ENCODE data around the gene SPDYE3.
"Not testable (repeated sequence)": the region's sequence is repeated elsewhere in the genome, so short reads cannot be mapped to it uniquely, and the experiment has no call there.

DNA sequence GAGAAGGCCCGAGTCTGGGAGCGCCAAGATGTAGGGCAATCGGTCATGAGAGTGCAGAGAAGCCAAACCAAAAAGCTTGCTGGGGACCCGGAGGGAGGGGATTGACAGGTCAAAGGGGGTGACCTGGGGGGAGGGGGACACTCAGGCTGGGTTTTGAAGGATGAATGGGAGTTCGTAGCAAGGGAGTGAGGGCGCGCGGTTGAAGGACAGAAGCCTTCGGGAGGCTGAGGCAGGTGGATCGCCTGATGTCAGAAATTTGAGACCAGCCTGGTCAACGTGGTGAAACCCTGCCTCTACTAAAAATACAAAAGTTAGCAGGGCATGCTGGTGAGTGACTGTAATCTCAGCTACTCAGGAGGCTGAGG is 35.0 kb upstream of the SPDYE3 start:
- TF ChIP-seq, protein P1, sequence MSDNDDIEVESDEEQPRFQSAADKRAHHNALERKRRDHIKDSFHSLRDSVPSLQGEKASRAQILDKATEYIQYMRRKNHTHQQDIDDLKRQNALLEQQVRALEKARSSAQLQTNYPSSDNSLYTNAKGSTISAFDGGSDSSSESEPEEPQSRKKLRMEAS (IDR thresholded peaks at IDR 0.05): not testable (repeated sequence)
- TF ChIP-seq, protein P2, sequence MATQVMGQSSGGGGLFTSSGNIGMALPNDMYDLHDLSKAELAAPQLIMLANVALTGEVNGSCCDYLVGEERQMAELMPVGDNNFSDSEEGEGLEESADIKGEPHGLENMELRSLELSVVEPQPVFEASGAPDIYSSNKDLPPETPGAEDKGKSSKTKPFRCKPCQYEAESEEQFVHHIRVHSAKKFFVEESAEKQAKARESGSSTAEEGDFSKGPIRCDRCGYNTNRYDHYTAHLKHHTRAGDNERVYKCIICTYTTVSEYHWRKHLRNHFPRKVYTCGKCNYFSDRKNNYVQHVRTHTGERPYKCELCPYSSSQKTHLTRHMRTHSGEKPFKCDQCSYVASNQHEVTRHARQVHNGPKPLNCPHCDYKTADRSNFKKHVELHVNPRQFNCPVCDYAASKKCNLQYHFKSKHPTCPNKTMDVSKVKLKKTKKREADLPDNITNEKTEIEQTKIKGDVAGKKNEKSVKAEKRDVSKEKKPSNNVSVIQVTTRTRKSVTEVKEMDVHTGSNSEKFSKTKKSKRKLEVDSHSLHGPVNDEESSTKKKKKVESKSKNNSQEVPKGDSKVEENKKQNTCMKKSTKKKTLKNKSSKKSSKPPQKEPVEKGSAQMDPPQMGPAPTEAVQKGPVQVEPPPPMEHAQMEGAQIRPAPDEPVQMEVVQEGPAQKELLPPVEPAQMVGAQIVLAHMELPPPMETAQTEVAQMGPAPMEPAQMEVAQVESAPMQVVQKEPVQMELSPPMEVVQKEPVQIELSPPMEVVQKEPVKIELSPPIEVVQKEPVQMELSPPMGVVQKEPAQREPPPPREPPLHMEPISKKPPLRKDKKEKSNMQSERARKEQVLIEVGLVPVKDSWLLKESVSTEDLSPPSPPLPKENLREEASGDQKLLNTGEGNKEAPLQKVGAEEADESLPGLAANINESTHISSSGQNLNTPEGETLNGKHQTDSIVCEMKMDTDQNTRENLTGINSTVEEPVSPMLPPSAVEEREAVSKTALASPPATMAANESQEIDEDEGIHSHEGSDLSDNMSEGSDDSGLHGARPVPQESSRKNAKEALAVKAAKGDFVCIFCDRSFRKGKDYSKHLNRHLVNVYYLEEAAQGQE (IDR thresholded peaks at IDR 0.05): not testable (repeated sequence)
- TF ChIP-seq POLR2A (IDR thresholded peaks at IDR 0.05; ENCODE audit: low read length); ZFP36 (IDR thresholded peaks at IDR 0.05; ENCODE audit: borderline replicate concordance, partially characterized antibody); CEBPB (IDR thresholded peaks at IDR 0.05); EHMT2 (IDR thresholded peaks at IDR 0.05; ENCODE audit: low read depth); ZC3H11A (IDR thresholded peaks at IDR 0.05): not testable (repeated sequence)
- 0 out of 5 replicates have a peak, but pooled peaks of 1 of the 2 experiments have one; percentile 10 for TF ChIP-seq JUN (IDR thresholded peaks at IDR 0.05)
- TF ChIP-seq, protein P3, sequence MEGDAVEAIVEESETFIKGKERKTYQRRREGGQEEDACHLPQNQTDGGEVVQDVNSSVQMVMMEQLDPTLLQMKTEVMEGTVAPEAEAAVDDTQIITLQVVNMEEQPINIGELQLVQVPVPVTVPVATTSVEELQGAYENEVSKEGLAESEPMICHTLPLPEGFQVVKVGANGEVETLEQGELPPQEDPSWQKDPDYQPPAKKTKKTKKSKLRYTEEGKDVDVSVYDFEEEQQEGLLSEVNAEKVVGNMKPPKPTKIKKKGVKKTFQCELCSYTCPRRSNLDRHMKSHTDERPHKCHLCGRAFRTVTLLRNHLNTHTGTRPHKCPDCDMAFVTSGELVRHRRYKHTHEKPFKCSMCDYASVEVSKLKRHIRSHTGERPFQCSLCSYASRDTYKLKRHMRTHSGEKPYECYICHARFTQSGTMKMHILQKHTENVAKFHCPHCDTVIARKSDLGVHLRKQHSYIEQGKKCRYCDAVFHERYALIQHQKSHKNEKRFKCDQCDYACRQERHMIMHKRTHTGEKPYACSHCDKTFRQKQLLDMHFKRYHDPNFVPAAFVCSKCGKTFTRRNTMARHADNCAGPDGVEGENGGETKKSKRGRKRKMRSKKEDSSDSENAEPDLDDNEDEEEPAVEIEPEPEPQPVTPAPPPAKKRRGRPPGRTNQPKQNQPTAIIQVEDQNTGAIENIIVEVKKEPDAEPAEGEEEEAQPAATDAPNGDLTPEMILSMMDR (IDR thresholded peaks at IDR 0.05): peak; percentile 0; the same call in 1 of the 3 replicates
- TF ChIP-seq, protein P4, sequence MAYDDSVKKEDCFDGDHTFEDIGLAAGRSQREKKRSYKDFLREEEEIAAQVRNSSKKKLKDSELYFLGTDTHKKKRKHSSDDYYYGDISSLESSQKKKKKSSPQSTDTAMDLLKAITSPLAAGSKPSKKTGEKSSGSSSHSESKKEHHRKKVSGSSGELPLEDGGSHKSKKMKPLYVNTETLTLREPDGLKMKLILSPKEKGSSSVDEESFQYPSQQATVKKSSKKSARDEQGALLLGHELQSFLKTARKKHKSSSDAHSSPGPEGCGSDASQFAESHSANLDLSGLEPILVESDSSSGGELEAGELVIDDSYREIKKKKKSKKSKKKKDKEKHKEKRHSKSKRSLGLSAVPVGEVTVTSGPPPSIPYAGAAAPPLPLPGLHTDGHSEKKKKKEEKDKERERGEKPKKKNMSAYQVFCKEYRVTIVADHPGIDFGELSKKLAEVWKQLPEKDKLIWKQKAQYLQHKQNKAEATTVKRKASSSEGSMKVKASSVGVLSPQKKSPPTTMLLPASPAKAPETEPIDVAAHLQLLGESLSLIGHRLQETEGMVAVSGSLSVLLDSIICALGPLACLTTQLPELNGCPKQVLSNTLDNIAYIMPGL (CRISPR knock-in tag; IDR thresholded peaks at IDR 0.05; ENCODE audit: borderline replicate concordance): not testable (repeated sequence)
- 0 out of 2 replicates have a peak, but pooled peaks have one; percentile 13 for TF ChIP-seq CHD4 (IDR thresholded peaks at IDR 0.05; ENCODE audit: borderline replicate concordance)
- TF ChIP-seq, protein P5, sequence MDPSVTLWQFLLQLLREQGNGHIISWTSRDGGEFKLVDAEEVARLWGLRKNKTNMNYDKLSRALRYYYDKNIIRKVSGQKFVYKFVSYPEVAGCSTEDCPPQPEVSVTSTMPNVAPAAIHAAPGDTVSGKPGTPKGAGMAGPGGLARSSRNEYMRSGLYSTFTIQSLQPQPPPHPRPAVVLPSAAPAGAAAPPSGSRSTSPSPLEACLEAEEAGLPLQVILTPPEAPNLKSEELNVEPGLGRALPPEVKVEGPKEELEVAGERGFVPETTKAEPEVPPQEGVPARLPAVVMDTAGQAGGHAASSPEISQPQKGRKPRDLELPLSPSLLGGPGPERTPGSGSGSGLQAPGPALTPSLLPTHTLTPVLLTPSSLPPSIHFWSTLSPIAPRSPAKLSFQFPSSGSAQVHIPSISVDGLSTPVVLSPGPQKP (IDR thresholded peaks at IDR 0.05; ENCODE audit: low read depth, low read length): not testable (repeated sequence)

Measured in A549 (cell line).